Kidney epithelial cell (primary cell): ENCODE data around the gene CCDC126. TPM values are rescaled to one million over a fixed set of nuclear protein-coding genes. Genes with fewer than 3 reads are reported as not detected.

Experiments
- DNase-seq: peaks from one replicate; pipeline ENCODE4 v3.0.0-alpha.2; 2010; ENCODE audit warnings: low read depth
- H3K27me3 ChIP-seq: 2 replicates; pipeline ENCODE4 v1.6.0; 2011; ENCODE audit warnings: low read length; ENCODE audit not compliant: control insufficient read depth, insufficient read depth
- H3K36me3 ChIP-seq: 2 replicates; pipeline ENCODE4 v1.5.1; 2011; ENCODE audit warnings: low read length; ENCODE audit not compliant: control insufficient read depth, insufficient read depth
- H3K4me3 ChIP-seq: 2 replicates; pipeline ENCODE4 v1.5.1; 2011; ENCODE audit warnings: low read depth, mild to moderate bottlenecking, control low read depth, low read length
- CTCF ChIP-seq: IDR thresholded peaks from 2 replicates; pipeline ENCODE4 v1.5.1; 2011; ENCODE audit warnings: mild to moderate bottlenecking, moderate library complexity, low read length, control low read depth, inconsistent platforms; ENCODE audit not compliant: insufficient read depth, poor library complexity, severe bottlenecking
- total RNA-seq: library from RNA; depleted of rRNA; stranded (reverse); fragments of >200 nt; gene quantifications from 2 replicates; pipeline ENCODE4 v1.2.3, GENCODE V29; 2015

Gene CCDC126
- total RNA-seq, 1 donor from 2014 or later = 14.2 TPM

- no peaks in the 10 kb centered on the region for H3K36me3 ChIP-seq
- no peak for TF ChIP-seq CTCF
- no peak overlapping the region for H3K4me3 ChIP-seq
- DNase-seq = no peak
- no peaks in the 10 kb centered on the region for H3K27me3 ChIP-seq
Observed at GRCh38 chr7:23600236-23600635, 3.1 kb downstream of the CCDC126 start.

GRCh38 chr7:23603632-23604295, 6.6 kb downstream of the CCDC126 start:
- TF ChIP-seq CTCF = no peak
- no peak overlapping the region for H3K4me3 ChIP-seq
- H3K27me3 ChIP-seq = no peaks in the 10 kb centered on the region
- no peak for DNase-seq
- H3K36me3 ChIP-seq = no peaks in the 10 kb centered on the region

- Histone ChIP-seq H3K4me3 (no peak overlapping the region), H3K27me3 (no peaks in the 10 kb centered on the region), H3K36me3 (no peaks in the 10 kb centered on the region)
- no peak for TF ChIP-seq CTCF
- no peak for DNase-seq
Observed at GRCh38 chr7:23604296-23604640, 7.1 kb downstream of the CCDC126 start.

GRCh38 chr7:23607130-23607529, 9.9 kb downstream of the CCDC126 start:
- Histone ChIP-seq H3K27me3 (no peaks in the 10 kb centered on the region), H3K4me3 (no peak overlapping the region), H3K36me3 (no peaks in the 10 kb centered on the region)
- no peak for DNase-seq
- TF ChIP-seq CTCF = no peak

- TF ChIP-seq CTCF = no peak
- no peaks in the 10 kb centered on the region for H3K27me3 ChIP-seq
- DNase-seq = no peak
- no peaks in the 10 kb centered on the region for H3K36me3 ChIP-seq
- H3K4me3 ChIP-seq = no peak overlapping the region
Observed at GRCh38 chr7:23607866-23608265, 10.7 kb downstream of the CCDC126 start.

DNA sequence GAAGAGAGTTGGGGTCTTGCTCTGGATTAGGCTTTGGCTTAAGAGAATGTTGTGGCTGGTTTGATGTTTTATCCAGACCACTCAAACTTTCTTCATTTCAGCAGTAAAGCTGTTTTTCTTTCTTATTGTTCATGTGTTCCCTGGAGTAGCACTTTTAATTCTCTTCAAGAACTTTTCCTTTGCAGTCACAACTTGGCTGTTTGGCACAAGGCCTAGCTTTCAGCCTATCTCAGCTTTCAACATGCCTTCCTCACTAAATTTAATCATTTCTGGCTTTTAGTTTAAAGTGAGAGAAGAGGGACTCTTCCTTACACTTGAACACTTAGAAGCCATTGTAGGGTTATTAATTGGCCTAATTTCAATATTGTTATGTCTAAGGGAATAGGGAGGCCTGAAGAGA, 18.1 kb downstream of the CCDC126 start:
- DNase-seq = no peak
- Histone ChIP-seq H3K27me3 (no peaks in the 10 kb centered on the region), H3K36me3 (no peaks in the 10 kb centered on the region), H3K4me3 (no peak overlapping the region)
- no peak for TF ChIP-seq CTCF
